Stomach (tissue), 9 donors: Measurements from ENCODE around the gene FCHO1. TPM values are rescaled to one million over a fixed set of nuclear protein-coding genes. Genes with fewer than 3 reads are reported as not detected.

Experiments used
- DNase-seq, 2 donors: peaks; one replicate each; pipeline versions ENCODE4 v3.0.0 to v3.0.0-alpha.2; 2013 to 2019
- H3K27ac ChIP-seq, 5 donors: fragments of 200-600 bp in 4 of 5; sonication (generic) in 4 of 5; one replicate each; pipeline ENCODE4 v1.5.1; 2013 to 2019; ENCODE audit warnings: mild to moderate bottlenecking in 1 of 5, moderate library complexity in 1 of 5
- H3K27me3 ChIP-seq, 3 donors: fragments of 200-600 bp; sonication (generic); one replicate each; pipeline ENCODE4 v1.5.1; 2017 to 2019; ENCODE audit warnings: mixed run types in 1 of 3
- H3K36me3 ChIP-seq, 4 donors: fragments of 200-600 bp; sonication (generic); 1 replicate in 3 of 4; 2 replicates in 1 of 4; pipeline ENCODE4 v1.5.1; 2016 to 2019
- H3K4me1 ChIP-seq, 4 donors: fragments of 200-600 bp; sonication (generic); one replicate each; pipeline ENCODE4 v1.5.1; 2016 to 2019
- H3K4me3 ChIP-seq, 4 donors: fragments of 200-600 bp; sonication (generic) in 3 of 4; one replicate each; pipeline ENCODE4 v1.5.1; 2016 to 2019; ENCODE audit warnings: mild to moderate bottlenecking in 1 of 4
- H3K9me3 ChIP-seq, 4 donors: fragments of 200-600 bp; sonication (generic); one replicate each; pipeline ENCODE4 v1.5.1; 2016 to 2019
- CTCF ChIP-seq, 7 experiments: fragments of 450-650 bp in 4 of 7; fragments of 200-600 bp in 3 of 7; sonication (generic) in 3 of 7; IDR thresholded peaks; one replicate each; pipeline ENCODE4 v1.5.1; 2016 to 2019; ENCODE audit warnings: antibody characterized with exemption in 7 of 7, control low read depth in 2 of 7, mild to moderate bottlenecking in 1 of 7
- EP300 ChIP-seq: sonication (generic); formaldehyde crosslinking; IDR thresholded peaks from one replicate; pipeline ENCODE4 v1.6.1; 2017; ENCODE audit warnings: antibody characterized with exemption
- POLR2A ChIP-seq, 4 donors: fragments of 450-650 bp; IDR thresholded peaks; one replicate each; pipeline ENCODE4 v1.6.1; 2016; ENCODE audit warnings: antibody characterized with exemption in 4 of 4, control low read depth in 2 of 4, mild to moderate bottlenecking in 1 of 4, moderate library complexity in 1 of 4
- POLR2AphosphoS5 ChIP-seq, 3 donors: sonication (generic); formaldehyde crosslinking; IDR thresholded peaks; one replicate each; pipeline ENCODE4 v1.6.1; 2016; ENCODE audit warnings: antibody characterized with exemption in 3 of 3
- WGBS, 5 donors: extraction: QIAGEN DNeasy Blood & Tissue Kit in 3 of 5; methylation state at CpG; one replicate each; pipeline versions ENCODE4 v1.1.5 to v1.1.7; 2013 to 2018; 5-methylcytosine and 5-hydroxymethylcytosine counted together
- intact Hi-C: fragments of 100-400 bp; cut with DNase I; formaldehyde crosslinking; loops from one replicate; pipeline ENCODE4 v1.15.1; 2023; ENCODE audit warnings: low total_unique reads
- polyA plus RNA-seq, 3 donors: library from polyadenylated mRNA; stranded (reverse); fragments of 200-250 nt; gene quantifications; one replicate each; pipeline ENCODE4 v1.2.3, GENCODE V29; 2013
- total RNA-seq, 5 donors: library from RNA; depleted of rRNA; stranded (reverse); fragments of >200 nt; gene quantifications; one replicate each; pipeline versions ENCODE4 v1.1.0 to v1.2.3, GENCODE V29; 2014 to 2016
- donor health status: healthy with polysubstance abuse.
- donor health status: Bipolar disorder and iron deficiency.
- donor health status: healthy.

The FCHO1 gene
- total and polyA plus RNA-seq, 8 donors, result 0.53 to 9.3 (median 0.92) TPM; not detected in 1

- Histone ChIP-seq H3K4me1 (peaks cover 0 to 20% (median 9%) of the 10 kb centered on the region in 4 donors), H3K27me3 (peaks cover 0 to 4% (median 0%) of the 10 kb centered on the region in 3 donors), H3K27ac (peak overlapping the region in 4 of 5 donors; percentile 37 to 75 (median 46)), H3K36me3 (no peaks in the 10 kb centered on the region), H3K4me3 (no peak overlapping the region), H3K9me3 (no peaks in the 10 kb centered on the region)
- TF ChIP-seq POLR2A (IDR thresholded peaks at IDR 0.05) (no peak), POLR2AphosphoS5 (IDR thresholded peaks at IDR 0.05) (peak in 2 of 3 donors; percentile 13 to 40)
- WGBS, 5 donors, result 32 to 61% (median 38%) methylated on average over 12 of the region's 12 CpGs
- intact Hi-C loops, result loop anchor here (5.0 kb wide), 1 partner anchor 63 kb away; no protein-coding TSS in a partner anchor
- DNase-seq, result peak; percentile 66 to 73
These were observed 13.9 kb downstream of the FCHO1 start for GRCh38 chr19:17765069-17765618.

GRCh38 chr19:17766543-17767131 lies 15.4 kb downstream of the FCHO1 start:
- intact Hi-C loops, result loop anchor here (5.0 kb wide), 1 partner anchor 64 kb away; no protein-coding TSS in a partner anchor
- peak in 1 of 3 donors; percentile 60 for TF ChIP-seq POLR2AphosphoS5 (IDR thresholded peaks at IDR 0.05)
- no peak for TF ChIP-seq EP300
- TF ChIP-seq CTCF (IDR thresholded peaks at IDR 0.05), result peak in 5 of 7 experiments; percentile 68 to 81 (median 70)
- TF ChIP-seq POLR2A (IDR thresholded peaks at IDR 0.05), result no peak
- 5 to 17% (median 15%) methylated on average over 27 to 29 of the region's 29 CpGs for WGBS, 5 donors
- Histone ChIP-seq H3K27me3 (peaks cover 0 to 4% (median 0%) of the 10 kb centered on the region in 3 donors), H3K36me3 (peaks cover 0 to 6% (median 0%) of the 10 kb centered on the region in 4 donors), H3K4me1 (peaks cover 0 to 20% (median 9%) of the 10 kb centered on the region in 4 donors), H3K27ac (no peak overlapping the region), H3K9me3 (no peaks in the 10 kb centered on the region), H3K4me3 (peak overlapping the region in 2 of 4 donors; percentile 23)
- DNase-seq, result peak; percentile 89 to 93

- H3K4me3 ChIP-seq, result no peak overlapping the region
- no peak for DNase-seq
- intact Hi-C loops, result loop anchor here (5.0 kb wide), 1 partner anchor 65 kb away; no protein-coding TSS in a partner anchor
- no peak overlapping the region for H3K27ac ChIP-seq
- TF ChIP-seq POLR2A (IDR thresholded peaks at IDR 0.05) (no peak), CTCF (IDR thresholded peaks at IDR 0.05) (no peak), EP300 (no peak), POLR2AphosphoS5 (IDR thresholded peaks at IDR 0.05) (no peak)
- peaks cover 0 to 20% (median 9%) of the 10 kb centered on the region in 4 donors for H3K4me1 ChIP-seq
- 32 to 65% (median 48%) methylated on average over 1 of the region's 1 CpG for whole genome bisulfite sequencing, 5 donors
- peaks cover 0 to 15% (median 0%) of the 10 kb centered on the region in 4 donors for H3K36me3 ChIP-seq
- H3K9me3 ChIP-seq, result no peaks in the 10 kb centered on the region
- H3K27me3 ChIP-seq, result peaks cover 0 to 4% (median 0%) of the 10 kb centered on the region in 3 donors
These were observed 16.3 kb downstream of the FCHO1 start for GRCh38 chr19:17767559-17767958.

GRCh38 chr19:17770613-17771012 lies 19.3 kb downstream of the FCHO1 start:
- Histone ChIP-seq H3K4me1 (peaks cover 0 to 13% (median 9%) of the 10 kb centered on the region in 4 donors), H3K36me3 (peaks cover 0 to 18% (median 0%) of the 10 kb centered on the region in 4 donors)
- TF ChIP-seq CTCF (IDR thresholded peaks at IDR 0.05) (no peak), POLR2AphosphoS5 (IDR thresholded peaks at IDR 0.05) (no peak), POLR2A (IDR thresholded peaks at IDR 0.05) (no peak), EP300 (no peak)

More at GRCh38 chr19:17770613-17771012, 19.3 kb downstream of the FCHO1 start:
- DNase-seq, result no peak
- Histone ChIP-seq H3K27ac (no peak overlapping the region), H3K9me3 (no peaks in the 10 kb centered on the region), H3K27me3 (peaks cover 0 to 4% (median 0%) of the 10 kb centered on the region in 3 donors), H3K4me3 (no peak overlapping the region)
- WGBS, 5 donors, result 75 to 87% (median 80%) methylated on average over 9 to 13 of the region's 13 CpGs
- intact Hi-C loops, result no loop called here
